ENCODE results near the gene SCYGR3.

DNA sequence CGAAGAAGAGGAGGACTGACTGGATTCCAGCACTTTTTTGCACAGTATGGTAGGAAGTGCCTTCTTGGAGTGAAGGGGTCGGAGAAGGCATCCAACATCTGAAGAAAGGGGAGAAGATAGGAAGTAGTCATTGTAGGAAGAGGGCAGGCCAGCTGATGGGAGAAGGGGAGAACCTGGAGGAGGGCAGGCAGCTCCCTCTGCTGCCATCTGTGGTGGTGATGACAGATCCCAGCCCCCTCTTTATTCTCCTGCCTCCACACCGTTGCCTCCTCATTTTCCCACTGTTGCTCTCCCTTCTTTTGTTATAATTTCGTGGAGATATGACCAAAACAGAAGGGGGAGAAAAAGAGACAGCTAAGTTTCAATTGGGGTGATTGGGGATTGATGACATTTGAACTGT lies 18.8 kb downstream of the SCYGR3 start:
- TF ChIP-seq CTCF (IDR thresholded peaks at IDR 0.05) (no peak), POLR2A (IDR thresholded peaks at IDR 0.05) (no peak), EP300 (IDR thresholded peaks at IDR 0.05) (no peak)
